Neural cell (in vitro differentiated cells): ENCODE data around the gene ZNF775. TPM values are rescaled to one million over a fixed set of nuclear protein-coding genes. Genes with fewer than 3 reads are reported as not detected.

Source experiments
- H2AFZ ChIP-seq: fragments of 200-600, 300-800 bp; sonication (generic), shearing (Covaris generic); 2 replicates; pipeline ENCODE4 v1.6.0; 2014; ENCODE audit warnings: low read depth, mild to moderate bottlenecking, antibody characterized with exemption, low read length, moderate library complexity
- H3F3A ChIP-seq: fragments of 200-600 bp; shearing (Covaris generic); 2 replicates; pipeline ENCODE4 v1.6.1; 2016; ENCODE audit warnings: mild to moderate bottlenecking, moderate library complexity, mixed read lengths, antibody characterized with exemption, low read length; ENCODE audit not compliant: insufficient read depth, poor library complexity, severe bottlenecking
- H3K27ac ChIP-seq: fragments of 200-600, 300-800 bp; sonication (generic), shearing (Covaris generic); 2 replicates; pipeline ENCODE4 v1.5.1; 2014; ENCODE audit warnings: mild to moderate bottlenecking, low read length, moderate library complexity
- H3K27me3 ChIP-seq: fragments of 300-800, 200-600 bp; sonication (generic), shearing (Covaris generic); 2 replicates; pipeline ENCODE4 v1.6.0; 2014; ENCODE audit warnings: mild to moderate bottlenecking, low read depth, low read length, moderate library complexity; ENCODE audit not compliant: insufficient read depth
- H3K36me3 ChIP-seq: fragments of 300-800, 200-600 bp; sonication (generic), shearing (Covaris generic); 2 replicates; pipeline ENCODE4 v1.5.1; 2014; ENCODE audit warnings: mild to moderate bottlenecking, antibody characterized with exemption, low read length, moderate library complexity; ENCODE audit not compliant: insufficient read depth
- H3K4me2 ChIP-seq: fragments of 300-800, 200-600 bp; sonication (generic), shearing (Covaris generic); 2 replicates; pipeline ENCODE4 v1.6.0; 2014; ENCODE audit warnings: mild to moderate bottlenecking, low read length
- H3K4me3 ChIP-seq: fragments of 300-800, 200-600 bp; sonication (generic), shearing (Covaris generic); 2 replicates; pipeline ENCODE4 v1.5.1; 2014; ENCODE audit warnings: mild to moderate bottlenecking, low read length, moderate library complexity
- H3K79me2 ChIP-seq: fragments of 200-600 bp; shearing (Covaris generic); replicated peaks from 2 replicates; pipeline ENCODE4 v1.6.0; 2014; ENCODE audit warnings: mild to moderate bottlenecking, low read length, moderate library complexity; ENCODE audit not compliant: insufficient read depth
- H3K9ac ChIP-seq: fragments of 300-800, 200-600 bp; sonication (generic), shearing (Covaris generic); 2 replicates; pipeline ENCODE4 v1.6.1; 2016; ENCODE audit warnings: mild to moderate bottlenecking, low read length, mixed read lengths
- H3K9me2 ChIP-seq: fragments of 200-600 bp; shearing (Covaris generic); 2 replicates; pipeline ENCODE4 v1.6.1; 2016; ENCODE audit warnings: mild to moderate bottlenecking, low read length, mixed read lengths; ENCODE audit not compliant: insufficient read depth
- H3K9me3 ChIP-seq: fragments of 200-600, 300-800 bp; sonication (generic), shearing (Covaris generic); 2 replicates; pipeline ENCODE4 v1.6.1; 2016; ENCODE audit warnings: mild to moderate bottlenecking, mixed run types, low read length, moderate library complexity, mixed read lengths
- H4K20me1 ChIP-seq: fragments of 200-600 bp; shearing (Covaris generic); 2 replicates; pipeline ENCODE4 v1.6.1; 2016; ENCODE audit warnings: mild to moderate bottlenecking, mixed run types; ENCODE audit not compliant: insufficient read depth
- CTCF ChIP-seq: fragments of 450-650 bp; IDR thresholded peaks from 2 replicates; pipeline ENCODE4 v1.5.1; 2014; ENCODE audit warnings: antibody characterized with exemption, mild to moderate bottlenecking, moderate library complexity; ENCODE audit not compliant: poor library complexity, severe bottlenecking
- EP300 ChIP-seq: fragments of 450-650 bp; conservative IDR thresholded peaks from 2 replicates; pipeline ENCODE4 v1.6.1; 2014; ENCODE audit warnings: antibody characterized with exemption, mild to moderate bottlenecking, moderate library complexity; ENCODE audit not compliant: poor library complexity, severe bottlenecking
- EZH2 ChIP-seq: fragments of 200-600, 300-800 bp; shearing (Covaris generic), sonication (generic); IDR thresholded peaks from 2 replicates; pipeline ENCODE4 v1.6.1; 2014; ENCODE audit warnings: antibody characterized with exemption, low read length, borderline replicate concordance, mild to moderate bottlenecking; ENCODE audit not compliant: insufficient read depth, poor library complexity, severe bottlenecking
- MXI1 ChIP-seq: fragments of 450-650 bp; conservative IDR thresholded peaks from 2 replicates; pipeline ENCODE4 v1.6.1; 2014; ENCODE audit warnings: antibody characterized with exemption, mild to moderate bottlenecking; ENCODE audit not compliant: poor library complexity, severe bottlenecking
- POLR2AphosphoS5 ChIP-seq: IDR thresholded peaks from 2 replicates; pipeline ENCODE4 v1.6.1; 2012
- RAD21 ChIP-seq: fragments of 450-650 bp; conservative IDR thresholded peaks from 2 replicates; pipeline ENCODE4 v1.6.1; 2014; ENCODE audit warnings: antibody characterized with exemption, mild to moderate bottlenecking, moderate library complexity
- REST ChIP-seq: IDR thresholded peaks from 2 replicates; pipeline ENCODE4 v1.6.1; 2012; ENCODE audit warnings: borderline replicate concordance
- SMC3 ChIP-seq: fragments of 450-650 bp; conservative IDR thresholded peaks from 2 replicates; pipeline ENCODE4 v1.6.1; 2014; ENCODE audit warnings: antibody characterized with exemption, mild to moderate bottlenecking, moderate library complexity; ENCODE audit not compliant: poor library complexity
- TAF1 ChIP-seq: IDR thresholded peaks from 2 replicates; pipeline ENCODE4 v1.6.1; 2012; ENCODE audit warnings: low read depth
- polyA plus RNA-seq: library from polyadenylated mRNA; depleted of rRNA; stranded (reverse); fragments of >200 nt; gene quantifications from 2 replicates; pipeline ENCODE4 v1.2.3, GENCODE V29; 2014

Gene ZNF775
- polyA plus RNA-seq, 1 donor from 2014 or later = 16.8 TPM

GRCh38 chr7:150361402-150361801 lies 17.7 kb upstream of the ZNF775 start:
- Histone ChIP-seq H3K79me2 (no peaks in the 10 kb centered on the region), H3K4me2 (no peak overlapping the region), H3K9ac (no peak overlapping the region), H2AFZ (no peak overlapping the region), H3K9me3 (no peaks in the 10 kb centered on the region), H3K4me3 (no peak overlapping the region), H3F3A (no peaks in the 10 kb centered on the region), H3K27ac (no peak overlapping the region), H3K27me3 (no peaks in the 10 kb centered on the region), H4K20me1 (no peaks in the 10 kb centered on the region), H3K36me3 (no peaks in the 10 kb centered on the region), H3K9me2 (no peaks in the 10 kb centered on the region)
- TF ChIP-seq RAD21 = no peak
- TF ChIP-seq MXI1 = no peak
- TF ChIP-seq POLR2AphosphoS5 = no peak
- no peak for TF ChIP-seq SMC3
- no peak for TF ChIP-seq EZH2
- TF ChIP-seq EP300 = no peak
- TF ChIP-seq REST = no peak
- TF ChIP-seq CTCF = no peak
- TF ChIP-seq TAF1 = no peak

GRCh38 chr7:150361807-150362621 lies 17.1 kb upstream of the ZNF775 start:
- Histone ChIP-seq H3K79me2 (no peaks in the 10 kb centered on the region), H3K9me2 (no peaks in the 10 kb centered on the region), H2AFZ (no peak overlapping the region), H3K27ac (no peak overlapping the region), H3F3A (no peaks in the 10 kb centered on the region), H4K20me1 (no peaks in the 10 kb centered on the region), H3K4me2 (no peak overlapping the region), H3K4me3 (no peak overlapping the region), H3K27me3 (no peaks in the 10 kb centered on the region), H3K9me3 (no peaks in the 10 kb centered on the region), H3K9ac (no peak overlapping the region), H3K36me3 (no peaks in the 10 kb centered on the region)
- TF ChIP-seq EZH2 (no peak), REST (no peak), RAD21 (no peak), POLR2AphosphoS5 (no peak), CTCF (no peak), MXI1 (no peak), EP300 (no peak), SMC3 (no peak), TAF1 (no peak)
